Fibroblast of lung (primary cell): Measurements from ENCODE around the gene DHX38. TPM values are rescaled to one million over a fixed set of nuclear protein-coding genes. Genes with fewer than 3 reads are reported as not detected.

Experiments used
- DNase-seq, 2 donors: peaks; one replicate each; pipeline versions ENCODE4 v3.0.0 to v3.0.0-alpha.2; 2010; ENCODE audit warnings: low read depth in 2 of 2
- H2AFZ ChIP-seq: 2 replicates; pipeline ENCODE4 v1.5.1; 2012; ENCODE audit warnings: low read length, control low read depth, inconsistent platforms
- H3K27ac ChIP-seq: 2 replicates; pipeline ENCODE4 v1.5.1; 2011; ENCODE audit warnings: low read length, control low read depth; ENCODE audit not compliant: insufficient read depth
- H3K27me3 ChIP-seq: 2 replicates; pipeline ENCODE4 v1.5.1; 2011; ENCODE audit warnings: mild to moderate bottlenecking, low read length; ENCODE audit not compliant: control insufficient read depth, insufficient read depth
- H3K36me3 ChIP-seq: 2 replicates; pipeline ENCODE4 v1.5.1; 2011; ENCODE audit warnings: low read length; ENCODE audit not compliant: control insufficient read depth, insufficient read depth
- H3K4me1 ChIP-seq: 2 replicates; pipeline ENCODE4 v1.5.1; 2011; ENCODE audit warnings: low read length; ENCODE audit not compliant: control insufficient read depth, insufficient read depth; ENCODE audit errors: extremely low read depth
- H3K4me2 ChIP-seq: 2 replicates; pipeline ENCODE4 v1.5.1; 2011; ENCODE audit warnings: low read length, control low read depth; ENCODE audit not compliant: insufficient read depth; ENCODE audit errors: extremely low read depth
- H3K4me3 ChIP-seq, 4 experiments: fragments of 200-600 bp in 1 of 4; sonication (generic) in 1 of 4; replicated peaks in 1 of 4; 2 replicates each; pipeline ENCODE4 v1.5.1; 2011 to 2016; ENCODE audit warnings: low read length in 4 of 4, low read depth in 3 of 4, mild to moderate bottlenecking in 3 of 4, control low read depth in 2 of 4, inconsistent platforms in 1 of 4, mixed read lengths in 1 of 4; ENCODE audit not compliant: insufficient read depth in 1 of 4; ENCODE audit errors: control extremely low read depth in 1 of 4
- H3K79me2 ChIP-seq: 2 replicates; pipeline ENCODE4 v1.5.1; 2012; ENCODE audit warnings: mild to moderate bottlenecking, low read length, inconsistent platforms; ENCODE audit not compliant: control insufficient read depth, insufficient read depth
- H3K9ac ChIP-seq: 2 replicates; pipeline ENCODE4 v1.5.1; 2011; ENCODE audit warnings: mild to moderate bottlenecking, low read length, control low read depth; ENCODE audit not compliant: insufficient read depth
- H3K9me3 ChIP-seq: 2 replicates; pipeline ENCODE4 v1.5.1; 2012; ENCODE audit warnings: low read depth, low read length; ENCODE audit not compliant: control insufficient read depth, insufficient read depth
- H4K20me1 ChIP-seq: 2 replicates; pipeline ENCODE4 v1.5.1; 2011; ENCODE audit warnings: low read length; ENCODE audit not compliant: control insufficient read depth, insufficient read depth; ENCODE audit errors: extremely low read depth
- CTCF ChIP-seq, 2 donors: IDR thresholded peaks in 1 of 2; conservative IDR thresholded peaks in 1 of 2; 1 replicate in 1 of 2; 2 replicates in 1 of 2; pipeline ENCODE4 v1.5.1; 2011 to 2012; ENCODE audit warnings: low read length in 2 of 2, control low read depth in 1 of 2, inconsistent platforms in 1 of 2, low read depth in 1 of 2, mild to moderate bottlenecking in 1 of 2
- EZH2 ChIP-seq: IDR thresholded peaks from 2 replicates; pipeline ENCODE4 v1.5.1; 2012; ENCODE audit warnings: low read length, control low read depth, mild to moderate bottlenecking; ENCODE audit errors: missing control alignments
- polyA plus RNA-seq, 2 donors: library from polyadenylated mRNA; depleted of rRNA in 1 of 2; stranded (reverse) in 1 of 2; unstranded in 1 of 2; fragments of >200 nt; gene quantifications; 2 replicates each; pipeline ENCODE4 v1.2.1, GENCODE V29; 2011 to 2012; ENCODE audit warnings: missing spikeins in 1 of 2
- total RNA-seq: library from RNA; depleted of rRNA; stranded (reverse); fragments of >200 nt; gene quantifications from 2 replicates; pipeline ENCODE4 v1.2.1, GENCODE V29; 2014

The DHX38 gene
- total and polyA plus RNA-seq, 2 donors (not counting 1 experiment from before 2014, with no cell fraction given): 31.4 to 80.3 TPM

DNA sequence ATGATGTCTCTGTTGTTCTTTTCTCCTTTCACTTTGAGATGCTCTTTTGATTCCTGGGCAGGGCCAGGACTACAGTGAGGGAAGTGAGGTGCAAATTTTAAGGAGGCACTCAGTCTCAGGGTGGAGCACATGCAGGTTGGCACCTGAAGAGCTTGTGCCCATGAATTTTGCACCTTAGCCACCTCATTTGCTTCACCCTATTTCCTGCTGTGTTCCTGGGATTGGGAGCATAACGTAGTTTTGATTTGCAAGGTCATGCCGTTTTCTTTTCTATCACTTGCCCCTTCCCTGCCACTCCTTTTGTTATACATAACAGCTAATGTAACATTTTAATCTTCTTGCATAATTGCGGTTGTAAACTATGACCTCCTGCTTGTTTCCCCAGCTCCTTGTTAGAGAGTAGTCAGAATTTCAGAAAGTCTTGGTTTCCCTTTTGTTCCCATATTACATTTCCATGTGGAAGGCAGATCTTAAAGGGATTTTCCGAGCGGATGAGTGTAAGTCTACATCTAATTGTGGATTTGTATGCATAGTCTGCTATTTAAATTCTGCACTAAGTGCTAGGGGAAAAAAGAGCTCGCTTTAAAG lies 68.6 kb downstream of the DHX38 start:
- Histone ChIP-seq H3K27me3 (peaks cover 3% of the 10 kb centered on the region), H3K4me3 (no peak overlapping the region), H3K9me3 (no peaks in the 10 kb centered on the region), H3K9ac (no peak overlapping the region), H3K36me3 (no peaks in the 10 kb centered on the region), H2AFZ (no peak overlapping the region), H3K79me2 (no peaks in the 10 kb centered on the region), H3K27ac (no peak overlapping the region), H3K4me1 (no peaks in the 10 kb centered on the region), H3K4me2 (no peak overlapping the region), H4K20me1 (no peaks in the 10 kb centered on the region)
- no peak for TF ChIP-seq CTCF (conservative IDR thresholded peaks at IDR 0.05 in 1 of 2, IDR thresholded peaks at IDR 0.05 in 1 of 2; ENCODE audit: low read depth in 1 of 2, low read length in 2 of 2)
- no peak for TF ChIP-seq EZH2
- no peak for DNase-seq

Other genes starting within 250 kb of the DHX38 start
- gene ATXN1L, start 247.9 kb upstream of the DHX38 start, total RNA-seq: 11.0 and 13.2 TPM in 2 replicates
- 10.6 and 11.5 TPM in 2 replicates for gene ATXN1L, start 247.9 kb upstream of the DHX38 start, polyA plus RNA-seq
- 3.3 and 5.9 TPM in 2 replicates for gene ZNF821, start 209.7 kb upstream of the DHX38 start, total RNA-seq
- 4.9 and 5.8 TPM in 2 replicates for gene ZNF821, start 209.7 kb upstream of the DHX38 start, polyA plus RNA-seq
- gene IST1, start 198.3 kb upstream of the DHX38 start, total RNA-seq: 120 and 139 TPM in 2 replicates
- gene IST1, start 198.3 kb upstream of the DHX38 start, polyA plus RNA-seq: 174 and 221 TPM in 2 replicates
- gene PKD1L3, start 93.4 kb upstream of the DHX38 start, total RNA-seq: not detected in 2 replicates
- gene PKD1L3, start 93.4 kb upstream of the DHX38 start, polyA plus RNA-seq: not detected in 2 replicates
- 2.8 and 3.0 TPM in 2 replicates for gene DHODH, start 85.1 kb upstream of the DHX38 start, total RNA-seq
- 3.0 and 5.2 TPM in 2 replicates for gene DHODH, start 85.1 kb upstream of the DHX38 start, polyA plus RNA-seq
- gene HP, start 39.3 kb upstream of the DHX38 start, total RNA-seq: not detected in 2 replicates
- not detected in 2 replicates for gene HP, start 39.3 kb upstream of the DHX38 start, polyA plus RNA-seq
- gene HPR, start 30.6 kb upstream of the DHX38 start, total RNA-seq: not detected in 2 replicates
- gene HPR, start 30.6 kb upstream of the DHX38 start, polyA plus RNA-seq: 0.09 and 0.10 TPM in 2 replicates
- gene TXNL4B, start 227 bp upstream of the DHX38 start, total RNA-seq: 8.0 and 8.3 TPM in 2 replicates
- 14.5 and 14.7 TPM in 2 replicates for gene TXNL4B, start 227 bp upstream of the DHX38 start, polyA plus RNA-seq
- 0.17 and 0.51 TPM in 2 replicates for gene PMFBP1, start 78.3 kb downstream of the DHX38 start, total RNA-seq
- 0.12 and 0.16 TPM in 2 replicates for gene PMFBP1, start 78.3 kb downstream of the DHX38 start, polyA plus RNA-seq